ENCODE data around the gene DNASE1.

DNA sequence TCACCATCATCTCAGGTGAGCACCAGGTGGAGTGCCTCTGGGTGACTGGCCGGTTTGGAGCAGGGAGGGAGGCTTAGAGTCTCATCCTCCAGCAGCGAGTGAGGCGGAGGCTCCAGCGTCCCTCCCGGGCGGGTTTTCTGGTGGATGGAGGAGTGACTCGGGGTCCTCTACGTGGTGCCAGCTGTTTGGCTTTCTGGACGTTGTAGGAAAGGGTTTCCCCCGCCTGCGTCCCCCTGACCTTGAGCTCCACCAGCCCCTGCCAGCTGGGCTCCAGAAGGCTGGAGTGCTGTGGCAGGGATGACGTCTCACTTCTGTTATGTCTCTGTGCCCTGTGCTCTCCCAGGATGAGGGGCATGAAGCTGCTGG lies 522 bp downstream of the DNASE1 start:
- no peak for TF ChIP-seq POLR2A (IDR thresholded peaks at IDR 0.05)
- TF ChIP-seq, protein P1, sequence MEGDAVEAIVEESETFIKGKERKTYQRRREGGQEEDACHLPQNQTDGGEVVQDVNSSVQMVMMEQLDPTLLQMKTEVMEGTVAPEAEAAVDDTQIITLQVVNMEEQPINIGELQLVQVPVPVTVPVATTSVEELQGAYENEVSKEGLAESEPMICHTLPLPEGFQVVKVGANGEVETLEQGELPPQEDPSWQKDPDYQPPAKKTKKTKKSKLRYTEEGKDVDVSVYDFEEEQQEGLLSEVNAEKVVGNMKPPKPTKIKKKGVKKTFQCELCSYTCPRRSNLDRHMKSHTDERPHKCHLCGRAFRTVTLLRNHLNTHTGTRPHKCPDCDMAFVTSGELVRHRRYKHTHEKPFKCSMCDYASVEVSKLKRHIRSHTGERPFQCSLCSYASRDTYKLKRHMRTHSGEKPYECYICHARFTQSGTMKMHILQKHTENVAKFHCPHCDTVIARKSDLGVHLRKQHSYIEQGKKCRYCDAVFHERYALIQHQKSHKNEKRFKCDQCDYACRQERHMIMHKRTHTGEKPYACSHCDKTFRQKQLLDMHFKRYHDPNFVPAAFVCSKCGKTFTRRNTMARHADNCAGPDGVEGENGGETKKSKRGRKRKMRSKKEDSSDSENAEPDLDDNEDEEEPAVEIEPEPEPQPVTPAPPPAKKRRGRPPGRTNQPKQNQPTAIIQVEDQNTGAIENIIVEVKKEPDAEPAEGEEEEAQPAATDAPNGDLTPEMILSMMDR (IDR thresholded peaks at IDR 0.05), result no peak

All from adrenal gland (tissue), 5 donors.